ENCODE measurements around the gene SEC23B.

GRCh38 chr20:18589941-18590674 is 82.4 kb downstream of the SEC23B start:
- TF ChIP-seq RFX5 (IDR thresholded peaks at IDR 0.05; ENCODE audit: low read depth, low read length), result no peak
- no peak for TF ChIP-seq POLR2AphosphoS2 (IDR thresholded peaks at IDR 0.05; ENCODE audit: low read depth, low read length)
- TF ChIP-seq, protein P1, sequence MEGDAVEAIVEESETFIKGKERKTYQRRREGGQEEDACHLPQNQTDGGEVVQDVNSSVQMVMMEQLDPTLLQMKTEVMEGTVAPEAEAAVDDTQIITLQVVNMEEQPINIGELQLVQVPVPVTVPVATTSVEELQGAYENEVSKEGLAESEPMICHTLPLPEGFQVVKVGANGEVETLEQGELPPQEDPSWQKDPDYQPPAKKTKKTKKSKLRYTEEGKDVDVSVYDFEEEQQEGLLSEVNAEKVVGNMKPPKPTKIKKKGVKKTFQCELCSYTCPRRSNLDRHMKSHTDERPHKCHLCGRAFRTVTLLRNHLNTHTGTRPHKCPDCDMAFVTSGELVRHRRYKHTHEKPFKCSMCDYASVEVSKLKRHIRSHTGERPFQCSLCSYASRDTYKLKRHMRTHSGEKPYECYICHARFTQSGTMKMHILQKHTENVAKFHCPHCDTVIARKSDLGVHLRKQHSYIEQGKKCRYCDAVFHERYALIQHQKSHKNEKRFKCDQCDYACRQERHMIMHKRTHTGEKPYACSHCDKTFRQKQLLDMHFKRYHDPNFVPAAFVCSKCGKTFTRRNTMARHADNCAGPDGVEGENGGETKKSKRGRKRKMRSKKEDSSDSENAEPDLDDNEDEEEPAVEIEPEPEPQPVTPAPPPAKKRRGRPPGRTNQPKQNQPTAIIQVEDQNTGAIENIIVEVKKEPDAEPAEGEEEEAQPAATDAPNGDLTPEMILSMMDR (IDR thresholded peaks at IDR 0.05 in 2 of 3, conservative IDR thresholded peaks at IDR 0.05 in 1 of 3; ENCODE audit: control insufficient read depth in 2 of 3, extremely low read depth in 1 of 3, insufficient read depth in 1 of 3, low read depth in 3 of 3, low read length in 3 of 3), result no peak
- no peak for TF ChIP-seq RUNX3 (IDR thresholded peaks at IDR 0.05; ENCODE audit: low read length)
